Measurements from ENCODE around the gene GRIN3A.

GRIN3A gene

DNA sequence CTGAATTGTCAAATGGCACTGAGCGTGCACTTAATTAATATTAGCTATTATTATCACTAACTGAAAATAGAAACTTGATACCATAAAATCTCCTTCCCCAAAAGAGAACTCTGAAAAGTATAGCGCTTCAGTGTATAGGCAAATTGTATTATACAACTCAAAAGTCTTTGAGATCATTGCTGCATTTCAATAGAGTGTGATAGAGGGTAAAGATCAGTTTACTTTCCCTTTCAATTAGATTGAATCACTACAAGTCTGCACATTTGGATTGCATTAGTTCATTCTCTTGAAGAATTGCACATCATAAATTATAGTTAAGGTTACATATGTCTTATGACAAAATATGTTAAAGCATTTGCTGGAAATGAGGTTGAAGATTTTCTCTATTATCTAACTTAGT lies 13.4 kb upstream of the GRIN3A start:
- TF ChIP-seq, protein P1, sequence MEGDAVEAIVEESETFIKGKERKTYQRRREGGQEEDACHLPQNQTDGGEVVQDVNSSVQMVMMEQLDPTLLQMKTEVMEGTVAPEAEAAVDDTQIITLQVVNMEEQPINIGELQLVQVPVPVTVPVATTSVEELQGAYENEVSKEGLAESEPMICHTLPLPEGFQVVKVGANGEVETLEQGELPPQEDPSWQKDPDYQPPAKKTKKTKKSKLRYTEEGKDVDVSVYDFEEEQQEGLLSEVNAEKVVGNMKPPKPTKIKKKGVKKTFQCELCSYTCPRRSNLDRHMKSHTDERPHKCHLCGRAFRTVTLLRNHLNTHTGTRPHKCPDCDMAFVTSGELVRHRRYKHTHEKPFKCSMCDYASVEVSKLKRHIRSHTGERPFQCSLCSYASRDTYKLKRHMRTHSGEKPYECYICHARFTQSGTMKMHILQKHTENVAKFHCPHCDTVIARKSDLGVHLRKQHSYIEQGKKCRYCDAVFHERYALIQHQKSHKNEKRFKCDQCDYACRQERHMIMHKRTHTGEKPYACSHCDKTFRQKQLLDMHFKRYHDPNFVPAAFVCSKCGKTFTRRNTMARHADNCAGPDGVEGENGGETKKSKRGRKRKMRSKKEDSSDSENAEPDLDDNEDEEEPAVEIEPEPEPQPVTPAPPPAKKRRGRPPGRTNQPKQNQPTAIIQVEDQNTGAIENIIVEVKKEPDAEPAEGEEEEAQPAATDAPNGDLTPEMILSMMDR (IDR thresholded peaks at IDR 0.05; ENCODE audit: low read depth, low read length): no peak
- no peak overlapping the region for H3K4me3 ChIP-seq (replicated peaks in 1 of 2; ENCODE audit: low read depth in 2 of 2, low read length in 2 of 2)
- DNase-seq (ENCODE audit: low read depth in 2 of 2): no peak

DNA sequence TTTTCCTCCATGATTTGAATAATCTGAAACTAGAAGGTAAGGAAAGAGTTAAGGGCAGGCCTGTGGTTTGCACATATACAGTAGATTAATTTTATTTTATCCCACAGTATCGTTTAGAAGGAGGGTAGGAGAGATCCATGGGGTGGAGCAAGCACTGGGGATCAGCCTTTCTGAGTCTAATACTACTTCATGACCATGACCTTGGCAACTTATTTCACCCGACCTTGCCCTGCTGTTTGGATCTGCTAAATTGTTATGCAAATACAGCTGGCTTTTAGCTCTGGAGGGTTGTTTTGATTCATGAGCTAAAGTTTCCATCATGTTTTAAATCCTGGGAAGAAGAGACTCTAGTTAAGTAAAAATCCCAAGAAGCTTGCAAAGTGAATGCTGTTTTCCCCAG lies 864 bp upstream of the GRIN3A start:
- TF ChIP-seq, protein P1 (IDR thresholded peaks at IDR 0.05; ENCODE audit: low read depth, low read length): no peak
- DNase-seq (ENCODE audit: low read depth in 2 of 2): no peak
- H3K4me3 ChIP-seq (replicated peaks in 1 of 2; ENCODE audit: low read depth in 2 of 2, low read length in 2 of 2): no peak overlapping the region

DNA sequence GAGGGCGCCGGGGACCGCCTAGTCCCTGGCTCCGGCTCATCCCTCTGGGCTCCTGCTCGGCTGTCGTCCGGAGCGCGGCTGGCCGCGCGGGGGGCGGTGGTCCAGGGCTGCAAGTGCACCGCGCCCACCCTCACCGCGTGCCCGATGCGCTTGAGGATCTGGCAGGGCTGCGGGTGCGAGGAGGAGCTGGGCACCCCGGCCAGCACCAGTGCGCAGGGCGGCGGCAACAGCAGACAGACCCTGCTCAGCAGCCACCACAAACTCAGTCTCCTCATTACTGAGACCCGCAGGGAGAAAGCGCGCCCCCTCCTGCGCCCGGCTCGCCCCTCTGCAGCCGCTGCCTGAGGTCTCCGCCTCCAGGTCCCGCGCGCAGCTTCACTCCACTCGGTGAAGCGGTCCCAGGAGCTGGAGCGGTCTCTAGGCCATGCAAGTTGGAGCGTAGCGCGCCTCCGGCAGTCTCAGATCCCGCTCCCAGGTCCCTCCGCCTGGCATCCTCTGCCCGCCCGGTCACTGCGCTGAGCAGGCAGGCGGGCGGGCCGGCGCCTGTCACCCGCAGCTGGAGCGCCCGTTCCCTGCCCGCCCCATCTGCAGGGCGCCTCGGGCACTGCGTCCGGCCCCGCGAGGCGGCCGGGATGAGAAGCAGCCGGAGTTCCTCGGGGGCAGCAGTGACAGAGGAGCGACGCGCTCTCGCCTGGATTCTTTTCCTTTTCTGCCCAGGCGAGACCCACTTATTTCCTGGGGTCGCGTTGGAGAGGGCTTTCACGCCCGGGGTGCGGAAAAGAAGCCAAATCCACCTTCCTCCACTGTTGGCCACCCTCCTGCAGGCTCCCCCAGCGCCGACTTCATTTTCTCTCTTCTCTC lies 512 bp downstream of the GRIN3A start:
- peak in 1 of 2 donors; percentile 1 for DNase-seq (ENCODE audit: low read depth in 2 of 2)
- peak overlapping the region in 1 of 2 donors; percentile 26 for H3K4me3 ChIP-seq (replicated peaks in 1 of 2; ENCODE audit: low read depth in 2 of 2, low read length in 2 of 2)
- TF ChIP-seq, protein P1 (IDR thresholded peaks at IDR 0.05; ENCODE audit: low read depth, low read length): no peak

DNA sequence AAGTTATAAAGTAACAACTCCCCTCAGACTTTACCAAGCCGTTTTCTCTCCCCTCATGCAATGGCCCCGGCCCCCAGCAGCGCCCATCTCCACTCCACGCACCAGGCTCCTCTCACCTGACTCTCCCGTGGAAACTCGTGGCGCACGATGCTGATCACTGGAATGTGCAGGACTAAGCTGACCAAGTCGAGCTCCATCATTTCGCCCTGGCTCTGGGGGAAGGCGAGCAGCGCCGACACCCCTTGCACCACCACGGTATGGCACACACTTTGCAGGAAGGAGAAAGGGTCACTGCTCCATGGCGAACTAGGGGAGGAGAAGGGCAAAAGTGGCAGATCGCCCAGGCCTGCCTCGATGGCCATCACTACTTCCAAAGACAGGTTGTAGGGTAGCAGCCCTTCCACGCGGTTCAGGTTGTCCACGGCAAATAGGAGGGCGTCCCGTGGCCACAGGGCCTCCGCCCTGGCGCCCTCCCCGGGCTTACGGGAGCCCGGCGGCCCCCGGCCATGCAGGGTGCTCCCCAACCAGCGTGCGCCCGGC lies 1.2 kb downstream of the GRIN3A start:
- TF ChIP-seq, protein P1 (IDR thresholded peaks at IDR 0.05; ENCODE audit: low read depth, low read length): no peak
- DNase-seq (ENCODE audit: low read depth in 2 of 2): no peak
- H3K4me3 ChIP-seq (replicated peaks in 1 of 2; ENCODE audit: low read depth in 2 of 2, low read length in 2 of 2): no peak overlapping the region

DNA sequence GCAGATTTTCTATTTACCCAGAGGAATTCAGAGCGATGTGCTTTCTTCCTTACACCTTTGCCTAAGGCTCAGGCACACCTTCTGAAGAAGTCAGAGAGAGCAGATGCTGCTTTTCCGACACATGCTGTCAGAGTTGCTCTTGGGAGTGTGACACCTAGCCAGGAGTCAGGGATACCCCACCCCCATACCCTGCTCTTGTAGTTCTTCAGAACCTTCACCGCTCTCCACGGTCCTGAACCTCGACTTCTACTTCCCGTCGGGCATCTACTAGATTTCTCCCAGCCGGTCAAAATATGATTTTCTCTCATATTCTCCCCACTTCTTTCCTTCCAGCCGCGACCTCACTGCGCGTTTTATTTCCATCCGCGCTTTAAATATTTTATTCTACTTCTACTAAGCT lies 1.7 kb downstream of the GRIN3A start:
- TF ChIP-seq, protein P1 (IDR thresholded peaks at IDR 0.05; ENCODE audit: low read depth, low read length): no peak
- no peak overlapping the region for H3K4me3 ChIP-seq (replicated peaks in 1 of 2; ENCODE audit: low read depth in 2 of 2, low read length in 2 of 2)
- peak in 1 of 2 donors; percentile 27 for DNase-seq (ENCODE audit: low read depth in 2 of 2)

DNA sequence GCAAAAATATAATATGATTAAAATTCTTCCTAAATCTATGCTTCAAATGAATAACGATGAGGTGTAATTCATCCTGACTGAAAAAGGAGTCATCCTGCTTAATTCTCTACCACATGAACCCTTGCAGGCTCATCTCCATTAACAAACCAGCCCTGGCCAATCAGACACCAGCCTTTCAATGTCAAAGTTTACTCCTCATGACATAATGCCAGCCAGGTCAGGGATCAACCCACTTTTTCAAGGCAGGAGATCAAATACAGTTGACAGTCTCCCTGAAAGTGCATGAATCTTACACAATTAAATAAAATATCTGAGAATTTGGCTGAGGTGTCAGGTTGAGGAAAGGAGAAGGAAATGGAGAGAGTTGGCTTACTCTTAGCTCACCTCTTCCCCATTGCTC lies 7.0 kb downstream of the GRIN3A start:
- TF ChIP-seq, protein P1 (IDR thresholded peaks at IDR 0.05; ENCODE audit: low read depth, low read length): no peak
- H3K4me3 ChIP-seq (replicated peaks in 1 of 2; ENCODE audit: low read depth in 2 of 2, low read length in 2 of 2): no peak overlapping the region
- DNase-seq (ENCODE audit: low read depth in 2 of 2): no peak

Data from cardiac fibroblast (primary cell).